B cell (primary cell): ENCODE measurements around the gene TAX1BP1. TPM values are rescaled to one million over a fixed set of nuclear protein-coding genes. Genes with fewer than 3 reads are reported as not detected.

Source experiments
- ATAC-seq: fragments of 200-7000 bp; cut with Tn5 transposase; one replicate; pipeline ENCODE4 v1.10.0; 2021; ENCODE audit warnings: low read depth, mild to moderate bottlenecking, moderate number of reproducible peaks, moderate library complexity
- CTCF ChIA-PET: fragments of 350-600 bp; sonication (Branson Sonifier 250); formaldehyde crosslinking; loops from one replicate; lab custom pipeline; 2021; ENCODE audit warnings: antibody characterized with exemption, inconsistent platforms; lab: Charles Lee
- POLR2A ChIA-PET: fragments of 350-600 bp; sonication (Branson Sonifier 250); formaldehyde crosslinking; loops from one replicate; lab custom pipeline; 2021; ENCODE audit warnings: antibody characterized with exemption; lab: Charles Lee
- DNase-seq: peaks from one replicate; pipeline ENCODE4 v3.0.0; 2013
- H2AFZ ChIP-seq: 2 replicates; pipeline ENCODE4 v1.6.1; 2012; ENCODE audit warnings: mild to moderate bottlenecking, low read depth, low read length; ENCODE audit not compliant: insufficient read depth, poor library complexity, severe bottlenecking
- H3K27ac ChIP-seq, 2 donors: 1 replicate in 1 of 2; 2 replicates in 1 of 2; pipeline ENCODE4 v1.5.1; 2012 to 2013; ENCODE audit warnings: low read length in 2 of 2, mild to moderate bottlenecking in 2 of 2, moderate library complexity in 1 of 2
- H3K27me3 ChIP-seq, 4 experiments: fragments of 200-600 bp in 1 of 4; sonication (generic) in 1 of 4; replicated peaks in 1 of 4; 1 replicate in 2 of 4; 2 replicates in 2 of 4; pipeline versions ENCODE4 v1.6.1 to v1.7.0; 2013 to 2016; ENCODE audit warnings: low read length in 3 of 4, mild to moderate bottlenecking in 2 of 4, mixed read lengths in 1 of 4, moderate library complexity in 1 of 4; ENCODE audit not compliant: insufficient read depth in 4 of 4, control insufficient read depth in 3 of 4; ENCODE audit errors: control extremely low read depth in 1 of 4
- H3K36me3 ChIP-seq, 2 experiments: replicated peaks in 1 of 2; 1 replicate in 1 of 2; 2 replicates in 1 of 2; pipeline versions ENCODE4 v1.6.1 to v1.7.1; 2013; ENCODE audit warnings: low read length in 1 of 2; ENCODE audit not compliant: insufficient read depth in 2 of 2, control insufficient read depth in 1 of 2; ENCODE audit errors: control extremely low read depth in 1 of 2, extremely low read depth in 1 of 2
- H3K4me1 ChIP-seq, 2 donors: fragments of 200-600 bp in 1 of 2; sonication (generic) in 1 of 2; 1 replicate in 1 of 2; 2 replicates in 1 of 2; pipeline versions ENCODE4 v1.5.1 to v1.6.1; 2013 to 2017; ENCODE audit warnings: low read length in 2 of 2; ENCODE audit not compliant: control insufficient read depth in 2 of 2, insufficient read depth in 2 of 2
- H3K4me2 ChIP-seq: replicated peaks from 2 replicates; pipeline ENCODE3; 2012; ENCODE audit warnings: mild to moderate bottlenecking, low read depth, low read length; ENCODE audit not compliant: poor library complexity, severe bottlenecking
- H3K4me3 ChIP-seq, 5 experiments: fragments of 200-600 bp in 1 of 5; sonication (generic) in 1 of 5; 1 replicate in 3 of 5; 2 replicates in 2 of 5; pipeline versions ENCODE4 v1.5.1 to v1.7.0; 2011 to 2016; ENCODE audit warnings: low read length in 4 of 5, mild to moderate bottlenecking in 4 of 5, low read depth in 2 of 5, control low read depth in 1 of 5, moderate library complexity in 1 of 5; ENCODE audit not compliant: insufficient read depth in 1 of 5; ENCODE audit errors: control extremely low read depth in 1 of 5, extremely low read depth in 1 of 5
- H3K79me2 ChIP-seq: fragments of 200-600 bp; sonication (generic); one replicate; pipeline ENCODE4 v1.6.0; 2016; ENCODE audit warnings: low read length; ENCODE audit not compliant: control insufficient read depth, insufficient read depth
- H3K9ac ChIP-seq: fragments of 200-600 bp; sonication (generic); 2 replicates; pipeline ENCODE4 v1.6.1; 2017; ENCODE audit warnings: mild to moderate bottlenecking, low read length, moderate library complexity
- H3K9me3 ChIP-seq, 3 donors: one replicate each; pipeline versions ENCODE4 v1.6.1 to v1.7.1; 2013; ENCODE audit warnings: low read length in 2 of 3; ENCODE audit not compliant: control insufficient read depth in 2 of 3, insufficient read depth in 1 of 3; ENCODE audit errors: control extremely low read depth in 1 of 3
- H4K20me1 ChIP-seq: 2 replicates; pipeline ENCODE4 v1.6.0; 2012; ENCODE audit warnings: mild to moderate bottlenecking, low read length; ENCODE audit not compliant: insufficient read depth, control insufficient read depth, poor library complexity, severe bottlenecking
- H3K27ac Mint-ChIP-seq: one replicate; pipeline ENCODE4 v1.8.0; 2021; ENCODE audit warnings: mixed read lengths
- H3K27me3 Mint-ChIP-seq: one replicate; pipeline ENCODE4 v1.8.0; 2021; ENCODE audit warnings: mixed read lengths
- H3K4me1 Mint-ChIP-seq: one replicate; pipeline ENCODE4 v1.8.0; 2021; ENCODE audit warnings: mixed read lengths
- H3K4me3 Mint-ChIP-seq: one replicate; pipeline ENCODE4 v1.8.0; 2021; ENCODE audit warnings: mixed read lengths
- H3K9me3 Mint-ChIP-seq: one replicate; pipeline ENCODE4 v1.8.0; 2022; ENCODE audit warnings: mixed read lengths; ENCODE audit not compliant: insufficient read depth
- CTCF ChIP-seq: fragments of 200-600 bp; IDR thresholded peaks from one replicate; pipeline ENCODE4 v1.8.0; 2022; ENCODE audit warnings: antibody characterized with exemption, mild to moderate bottlenecking
- EZH2 ChIP-seq: IDR thresholded peaks from 2 replicates; pipeline ENCODE4 v1.6.1; 2012; ENCODE audit warnings: borderline replicate concordance, low read depth, mild to moderate bottlenecking, moderate library complexity, low read length; ENCODE audit not compliant: insufficient read depth, poor library complexity, severe bottlenecking
- WGBS: methylation state at CpG from one replicate; pipeline ENCODE4 v1.1.5; 2013; ENCODE audit warnings: missing lambda C conversion rate; ENCODE audit not compliant: insufficient coverage; 5-methylcytosine and 5-hydroxymethylcytosine counted together
- intact Hi-C: fragments of 100-400 bp; cut with micrococcal nuclease; formaldehyde crosslinking; loops from one replicate; pipeline ENCODE4 v1.10.0; 2022
- polyA plus RNA-seq: library from polyadenylated mRNA; depleted of rRNA; stranded (reverse); fragments of >200 nt; gene quantifications from 2 replicates; pipeline ENCODE4 v1.2.3, GENCODE V29; 2012
- total RNA-seq, 2 donors: library from RNA; stranded (reverse); fragments of 120-200 nt in 1 of 2; gene quantifications; 1 replicate in 1 of 2; 2 replicates in 1 of 2; pipeline versions ENCODE4 v1.2.3 to v1.2.4, GENCODE V29; 2013 to 2022

TAX1BP1 gene
- total and polyA plus RNA-seq, 2 donors (not counting 1 experiment from before 2014, with no cell fraction given): 43.1 to 104 TPM

- no peaks in the 10 kb centered on the region for H3K27me3 ChIP-seq
- no peak overlapping the region for H2AFZ ChIP-seq
- H3K79me2 ChIP-seq: no peaks in the 10 kb centered on the region
- CTCF ChIA-PET: no interaction called here
- no peaks in the 10 kb centered on the region for H3K4me1 Mint-ChIP-seq
- no peak overlapping the region for H3K4me3 Mint-ChIP-seq
- no peaks in the 10 kb centered on the region for H3K9me3 ChIP-seq
- peaks cover 8% of the 10 kb centered on the region for H4K20me1 ChIP-seq
- H3K27ac Mint-ChIP-seq: no peak overlapping the region
- peaks cover 5 to 63% of the 10 kb centered on the region in 2 experiments for H3K36me3 ChIP-seq
- no peak overlapping the region for H3K4me2 ChIP-seq
- H3K4me3 ChIP-seq: no peak overlapping the region
- H3K9ac ChIP-seq: no peak overlapping the region
- DNase-seq (no peak), ATAC-seq (no peak)
- no peaks in the 10 kb centered on the region for H3K4me1 ChIP-seq
- POLR2A ChIA-PET: no interaction called here
- H3K27me3 Mint-ChIP-seq: no peaks in the 10 kb centered on the region
- intact Hi-C loops: no loop called here
- no peak overlapping the region for H3K27ac ChIP-seq
- no peak for TF ChIP-seq CTCF
- TF ChIP-seq EZH2: no peak
- no peaks in the 10 kb centered on the region for H3K9me3 Mint-ChIP-seq
- 97% methylated on average over 18 of the region's 18 CpGs for WGBS
These were observed 100.9 kb downstream of the TAX1BP1 start for GRCh38 chr7:27840760-27841364.

- DNase-seq: no peak
- H3K4me3 Mint-ChIP-seq: no peak overlapping the region
- 93% methylated on average over 8 of the region's 14 CpGs for WGBS
These were observed 102.2 kb downstream of the TAX1BP1 start for GRCh38 chr7:27842094-27842692.

More at GRCh38 chr7:27842094-27842692, 102.2 kb downstream of the TAX1BP1 start:
- Histone ChIP-seq H2AFZ (no peak overlapping the region), H3K79me2 (no peaks in the 10 kb centered on the region), H3K27me3 (no peaks in the 10 kb centered on the region), H3K36me3 (peaks cover 3 to 53% of the 10 kb centered on the region in 2 experiments), H3K4me2 (no peak overlapping the region), H3K9me3 (no peaks in the 10 kb centered on the region), H3K4me1 (no peaks in the 10 kb centered on the region), H3K4me3 (no peak overlapping the region), H3K9ac (no peak overlapping the region), H3K27ac (no peak overlapping the region), H4K20me1 (peaks cover 8% of the 10 kb centered on the region)
- ATAC-seq: no peak
- TF ChIP-seq CTCF (no peak), EZH2 (no peak)
- ChIA-PET CTCF (no interaction called here), POLR2A (no interaction called here)
- Mint-ChIP-seq H3K27ac (peak overlapping the region; percentile 32), H3K4me1 (no peaks in the 10 kb centered on the region), H3K27me3 (no peaks in the 10 kb centered on the region), H3K9me3 (no peaks in the 10 kb centered on the region)
- intact Hi-C loops: no loop called here
